Measurements from ENCODE around the gene TMEM63A. TPM values are rescaled to one million over a fixed set of nuclear protein-coding genes. Genes with fewer than 3 reads are reported as not detected.
"Not testable (repeated sequence)": the region's sequence is repeated elsewhere in the genome, so short reads cannot be mapped to it uniquely, and the experiment has no call there.

Gene TMEM63A
- polyA plus RNA-seq, 1 experiment: 41.8 TPM

GRCh38 chr1:225838793-225839192 lies 43.4 kb downstream of the TMEM63A start:
- CTCF ChIA-PET: no interaction called here

GRCh38 chr1:225836296-225836695 lies 45.9 kb downstream of the TMEM63A start:
- DNase-seq (ENCODE audit: low read depth); H3K36me3 ChIP-seq (ENCODE audit: control insufficient read depth, insufficient read depth, low read length); POLR2A ChIA-PET; H3K27me3 ChIP-seq (ENCODE audit: control insufficient read depth, insufficient read depth, low read length); H3K4me3 ChIP-seq (ENCODE audit: low read depth, low read length): not testable (repeated sequence)
- CTCF ChIA-PET: interaction anchor here (0.6 to 0.9 kb wide), 2 partner anchors 62 to 361 kb away, joined by 3 read pairs; no protein-coding TSS in a partner anchor

More at GRCh38 chr1:225838793-225839192, 43.4 kb downstream of the TMEM63A start:
- TF ChIP-seq CTCF (IDR thresholded peaks at IDR 0.05; ENCODE audit: insufficient read depth, low read depth, low read length): no peak
- no peak overlapping the region for H3K4me3 ChIP-seq (ENCODE audit: low read depth, low read length)
- POLR2A ChIA-PET: no interaction called here
- peaks cover 8% of the 10 kb centered on the region; the same call in 1 of the 2 replicates for H3K36me3 ChIP-seq (ENCODE audit: control insufficient read depth, insufficient read depth, low read length)
- no peaks in the 10 kb centered on the region for H3K27me3 ChIP-seq (ENCODE audit: control insufficient read depth, insufficient read depth, low read length)
- DNase-seq (ENCODE audit: low read depth): no peak

- CTCF ChIA-PET: interaction anchor here (0.9 to 1.1 kb wide), 2 partner anchors 152 to 360 kb away, joined by 3 read pairs; no protein-coding TSS in a partner anchor
- no peak for TF ChIP-seq CTCF (IDR thresholded peaks at IDR 0.05; ENCODE audit: insufficient read depth, low read depth, low read length)
- no peaks in the 10 kb centered on the region for H3K27me3 ChIP-seq (ENCODE audit: control insufficient read depth, insufficient read depth, low read length)
- POLR2A ChIA-PET: no interaction called here
- no peak overlapping the region for H3K4me3 ChIP-seq (ENCODE audit: low read depth, low read length)
- no peak for DNase-seq (ENCODE audit: low read depth)
- peaks cover 5% of the 10 kb centered on the region; the same call in 1 of the 2 replicates for H3K36me3 ChIP-seq (ENCODE audit: control insufficient read depth, insufficient read depth, low read length)
These were observed 46.3 kb downstream of the TMEM63A start for GRCh38 chr1:225835856-225836255.

DNA sequence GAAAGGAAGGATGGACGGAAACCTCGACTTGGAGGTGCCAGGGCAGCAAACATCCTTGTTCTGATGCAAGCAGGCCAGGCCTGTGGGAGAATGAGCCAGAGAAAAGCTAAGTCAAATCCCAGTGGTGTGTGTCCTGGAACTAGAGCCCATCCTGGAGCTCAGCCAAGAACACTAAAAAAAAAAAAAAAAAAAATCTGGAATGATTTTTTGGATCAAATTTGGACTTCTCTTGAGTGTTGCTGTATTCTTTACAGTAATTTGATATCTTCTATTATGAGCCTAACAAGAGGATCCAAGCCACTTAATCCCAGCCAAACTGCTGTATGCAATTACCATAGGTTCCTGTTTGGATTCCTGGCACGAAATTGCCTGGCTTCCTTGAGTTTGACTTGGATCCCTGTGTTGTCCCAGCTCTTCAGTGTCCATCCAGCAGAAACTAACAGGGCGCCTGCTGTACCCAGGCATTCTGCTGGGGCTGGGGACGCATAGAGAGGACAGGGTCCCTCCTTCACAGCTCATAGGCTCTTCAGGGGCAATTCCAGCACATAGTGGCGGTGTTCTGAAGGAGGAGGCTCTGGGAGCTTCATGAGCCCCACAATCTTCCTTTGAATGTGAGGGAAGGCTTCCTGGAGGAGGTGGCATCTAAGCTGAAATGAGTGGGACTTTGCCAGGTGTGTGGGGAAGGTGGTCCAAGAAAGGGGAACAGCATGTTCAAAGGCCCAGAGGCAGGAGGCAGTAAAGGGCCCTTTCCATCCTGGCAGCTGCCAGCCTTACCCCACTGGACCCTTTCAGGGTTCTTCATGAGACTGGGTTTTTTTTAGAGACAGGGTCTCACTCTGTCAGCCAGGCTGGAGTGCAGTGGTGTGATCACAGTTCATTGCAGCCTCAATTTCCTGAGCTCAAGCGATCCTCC lies 47.5 kb downstream of the TMEM63A start:
- H3K4me3 ChIP-seq (ENCODE audit: low read depth, low read length): no peak overlapping the region
- POLR2A ChIA-PET: interaction anchor here (0.5 to 0.8 kb wide), 4 partner anchors 20 to 350 kb away, joined by 3 to 10 read pairs (median 8); partner anchors contain the start of gene EPHX1
- no peak for TF ChIP-seq CTCF (IDR thresholded peaks at IDR 0.05; ENCODE audit: insufficient read depth, low read depth, low read length)
- H3K36me3 ChIP-seq (ENCODE audit: control insufficient read depth, insufficient read depth, low read length): peaks cover 5% of the 10 kb centered on the region; the same call in 1 of the 2 replicates
- CTCF ChIA-PET: interaction anchor here (0.6 to 3.1 kb wide), 7 partner anchors 10 to 360 kb away, joined by 3 to 12 read pairs (median 4); partner anchors contain the start of gene SRP9
- peak; percentile 39 for DNase-seq (ENCODE audit: low read depth)
- H3K27me3 ChIP-seq (ENCODE audit: control insufficient read depth, insufficient read depth, low read length): no peaks in the 10 kb centered on the region

- CTCF ChIA-PET: no interaction called here
- Histone ChIP-seq H3K27me3 (ENCODE audit: control insufficient read depth, insufficient read depth, low read length) (no peaks in the 10 kb centered on the region), H3K36me3 (ENCODE audit: control insufficient read depth, insufficient read depth, low read length) (no peaks in the 10 kb centered on the region), H3K4me3 (ENCODE audit: low read depth, low read length) (no peak overlapping the region)
- no peak for TF ChIP-seq CTCF (IDR thresholded peaks at IDR 0.05; ENCODE audit: insufficient read depth, low read depth, low read length)
- DNase-seq (ENCODE audit: low read depth): no peak
- POLR2A ChIA-PET: no interaction called here
These were observed 51.3 kb downstream of the TMEM63A start for GRCh38 chr1:225830841-225831240.
